ENCODE measurements around the gene MED16.
A peak's percentile ranks its signal among the peaks of the same experiment; 100 is the strongest.

- TF ChIP-seq ZNF674 (CRISPR knock-in tag; IDR thresholded peaks at IDR 0.05; ENCODE audit: low read depth) (no peak), ZNF274 (CRISPR knock-in tag; IDR thresholded peaks at IDR 0.05) (no peak), CEBPG (CRISPR knock-in tag; IDR thresholded peaks at IDR 0.05) (no peak), SIX4 (CRISPR knock-in tag; IDR thresholded peaks at IDR 0.05) (no peak), ELK4 (CRISPR knock-in tag; IDR thresholded peaks at IDR 0.05; ENCODE audit: borderline replicate concordance) (no peak), ZNF788 (CRISPR knock-in tag; IDR thresholded peaks at IDR 0.05; ENCODE audit: borderline replicate concordance) (peak; percentile 34; the same call in 1 of the 2 replicates), ZNF558 (CRISPR knock-in tag; IDR thresholded peaks at IDR 0.05; ENCODE audit: borderline replicate concordance) (peak; percentile 69; the same call in 1 of the 2 replicates), SMAD1 (CRISPR knock-in tag; IDR thresholded peaks at IDR 0.05; ENCODE audit: borderline replicate concordance, low read depth) (peak; percentile 64; the same call in 1 of the 2 replicates), JUND (CRISPR knock-in tag; IDR thresholded peaks at IDR 0.05) (no peak), BCL3 (CRISPR knock-in tag; IDR thresholded peaks at IDR 0.05) (no peak), ZFP37 (CRISPR knock-in tag; IDR thresholded peaks at IDR 0.05; ENCODE audit: borderline replicate concordance) (no peak)
Measured at GRCh38 chr19:917323-918151, 24.6 kb upstream of the MED16 start, which contains the start of gene KISS1R.
